ENCODE data around the gene LAP3. TPM values are rescaled to one million over a fixed set of nuclear protein-coding genes. Genes with fewer than 3 reads are reported as not detected.

The LAP3 gene
- total RNA-seq, 6 donors from 2014 or later: 70.0 to 116 (median 94.3) TPM

DNA sequence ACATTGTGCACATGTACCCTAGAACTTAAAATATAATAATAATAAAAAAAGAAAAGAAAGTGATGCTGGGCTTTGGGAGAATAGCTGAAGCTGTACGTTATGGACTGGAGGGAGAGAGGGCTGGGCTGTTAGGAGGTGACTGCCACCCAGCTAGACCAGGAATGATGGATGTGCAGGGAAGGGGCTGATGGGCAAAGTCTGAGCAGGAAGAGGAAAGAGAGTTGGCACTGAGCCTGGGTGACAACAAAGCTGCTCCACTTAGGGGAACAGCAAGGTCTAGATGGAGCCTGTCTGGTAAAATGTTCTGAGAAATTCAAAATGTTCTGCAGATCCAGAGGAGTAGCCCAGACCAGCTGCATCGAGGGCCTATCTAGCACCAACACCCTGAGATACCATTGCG lies 69.7 kb downstream of the LAP3 start:
- peak in 1 of 2 donors; percentile 11 for ATAC-seq (ENCODE audit: low FRiP score in 2 of 2)
- H3K4me1 ChIP-seq: no peaks in the 10 kb centered on the region
- no peaks in the 10 kb centered on the region for H3K27me3 ChIP-seq
- no peak overlapping the region for H3K4me3 ChIP-seq
- WGBS, 2 donors: 57 to 64% methylated on average over 3 of the region's 3 CpGs
- no peaks in the 10 kb centered on the region for H3K36me3 ChIP-seq
- TF ChIP-seq POLR2A (IDR thresholded peaks at IDR 0.05): no peak
- no peak for TF ChIP-seq CTCF (IDR thresholded peaks at IDR 0.05)
- TF ChIP-seq EP300 (IDR thresholded peaks at IDR 0.05): no peak
- TF ChIP-seq POLR2AphosphoS5 (IDR thresholded peaks at IDR 0.05): no peak
- H3K27ac ChIP-seq: no peak overlapping the region
- no peaks in the 10 kb centered on the region for H3K9me3 ChIP-seq
- no peak for DNase-seq

DNA sequence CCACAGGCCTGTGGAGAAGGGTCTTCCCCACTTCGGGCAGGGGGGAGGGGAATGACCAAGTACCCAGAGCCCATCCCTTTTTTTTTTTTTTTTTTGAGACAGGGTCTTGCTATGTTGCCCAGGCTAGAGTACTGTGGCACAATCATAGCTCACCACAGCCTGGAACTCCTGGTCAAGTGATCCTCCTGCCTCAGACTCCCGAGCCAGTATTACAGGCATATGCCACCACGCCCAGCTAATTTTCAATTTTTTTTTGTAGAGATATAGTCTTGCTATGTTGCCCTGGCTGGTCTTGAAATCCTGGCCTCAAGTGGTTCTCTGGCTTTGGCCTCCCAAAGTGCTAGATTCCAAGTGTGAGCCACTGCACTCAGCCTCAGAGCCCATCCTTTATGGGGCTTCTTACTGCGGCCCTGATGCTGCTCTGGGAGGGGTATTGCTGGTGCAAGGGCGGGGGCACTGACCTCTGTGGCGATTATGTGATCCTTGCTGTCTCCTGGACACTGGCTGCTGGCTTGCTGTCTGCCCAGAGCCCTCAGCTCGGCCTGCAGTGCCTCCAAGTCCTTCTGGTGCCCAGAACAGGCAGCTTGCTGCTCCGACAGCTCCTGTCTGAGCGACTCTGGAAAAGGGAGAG lies 70.3 kb downstream of the LAP3 start:
- Histone ChIP-seq H3K27ac (no peak overlapping the region), H3K4me3 (no peak overlapping the region), H3K4me1 (no peaks in the 10 kb centered on the region), H3K27me3 (no peaks in the 10 kb centered on the region), H3K36me3 (no peaks in the 10 kb centered on the region), H3K9me3 (no peaks in the 10 kb centered on the region)
- WGBS, 2 donors: 90 to 94% methylated on average over 5 to 9 of the region's 9 CpGs
- peak in 1 of 2 donors; percentile 39 for DNase-seq
- peak in 1 of 2 donors; percentile 61 for ATAC-seq (ENCODE audit: low FRiP score in 2 of 2)
- TF ChIP-seq CTCF (IDR thresholded peaks at IDR 0.05) (no peak), POLR2AphosphoS5 (IDR thresholded peaks at IDR 0.05) (no peak), EP300 (IDR thresholded peaks at IDR 0.05) (no peak), POLR2A (IDR thresholded peaks at IDR 0.05) (no peak)

- Histone ChIP-seq H3K4me3 (no peak overlapping the region), H3K9me3 (no peaks in the 10 kb centered on the region), H3K36me3 (no peaks in the 10 kb centered on the region), H3K27ac (no peak overlapping the region), H3K4me1 (no peaks in the 10 kb centered on the region), H3K27me3 (no peaks in the 10 kb centered on the region)
- DNase-seq (no peak), ATAC-seq (ENCODE audit: low FRiP score in 2 of 2) (no peak)
- no peak for TF ChIP-seq POLR2A (IDR thresholded peaks at IDR 0.05)
- TF ChIP-seq EP300 (IDR thresholded peaks at IDR 0.05): no peak
- no peak for TF ChIP-seq POLR2AphosphoS5 (IDR thresholded peaks at IDR 0.05)
- no peak for TF ChIP-seq CTCF (IDR thresholded peaks at IDR 0.05)
- WGBS, 2 donors: 86% methylated on average over 5 of the region's 5 CpGs
These were observed 70.9 kb downstream of the LAP3 start for GRCh38 chr4:17647927-17648326.

DNA sequence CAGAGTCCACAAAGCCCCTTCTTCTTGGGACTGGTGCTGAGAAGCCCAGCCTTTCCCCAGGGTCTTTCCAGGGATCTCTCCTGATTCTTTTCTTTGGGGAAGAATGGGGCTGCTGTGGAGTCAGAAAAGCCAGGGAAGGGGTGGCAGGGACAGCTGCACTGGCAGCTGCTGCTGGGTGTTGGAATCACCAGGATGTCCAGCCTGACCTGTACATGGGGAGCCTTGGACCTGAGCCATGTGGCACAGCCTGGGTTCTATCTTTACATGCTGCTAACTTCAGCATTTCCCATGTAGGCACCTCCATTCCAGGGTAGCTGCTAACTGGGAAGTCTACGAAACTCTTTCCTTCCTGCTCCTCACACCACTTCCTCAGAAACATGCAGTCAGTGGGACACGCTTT lies 73.4 kb downstream of the LAP3 start:
- TF ChIP-seq POLR2A (IDR thresholded peaks at IDR 0.05) (no peak), CTCF (IDR thresholded peaks at IDR 0.05) (no peak), EP300 (IDR thresholded peaks at IDR 0.05) (no peak), POLR2AphosphoS5 (IDR thresholded peaks at IDR 0.05) (no peak)
- no peaks in the 10 kb centered on the region for H3K27me3 ChIP-seq
- H3K27ac ChIP-seq: no peak overlapping the region
- H3K4me3 ChIP-seq: no peak overlapping the region
- no peaks in the 10 kb centered on the region for H3K4me1 ChIP-seq
- H3K36me3 ChIP-seq: no peaks in the 10 kb centered on the region
- ATAC-seq (ENCODE audit: low FRiP score in 2 of 2): no peak
- no peak for DNase-seq
- no peaks in the 10 kb centered on the region for H3K9me3 ChIP-seq
- 52 to 56% methylated on average over 2 of the region's 2 CpGs for WGBS, 2 donors

GRCh38 chr4:17654701-17655100 lies 77.7 kb downstream of the LAP3 start:
- 78 to 84% methylated on average over 8 of the region's 8 CpGs for WGBS, 2 donors

More at GRCh38 chr4:17654701-17655100, 77.7 kb downstream of the LAP3 start:
- Histone ChIP-seq H3K27ac (no peak overlapping the region), H3K27me3 (no peaks in the 10 kb centered on the region), H3K4me1 (no peaks in the 10 kb centered on the region), H3K9me3 (no peaks in the 10 kb centered on the region), H3K4me3 (no peak overlapping the region), H3K36me3 (no peaks in the 10 kb centered on the region)
- ATAC-seq (ENCODE audit: low FRiP score in 2 of 2) (no peak), DNase-seq (no peak)
- TF ChIP-seq POLR2A (IDR thresholded peaks at IDR 0.05) (no peak), CTCF (IDR thresholded peaks at IDR 0.05) (no peak), POLR2AphosphoS5 (IDR thresholded peaks at IDR 0.05) (no peak), EP300 (IDR thresholded peaks at IDR 0.05) (no peak)

Data from upper lobe of left lung (tissue), 6 donors.